ENCODE data around the gene TRIM26. TPM values are rescaled to one million over a fixed set of nuclear protein-coding genes. Genes with fewer than 3 reads are reported as not detected.
"Not testable (repeated sequence)": the region's sequence is repeated elsewhere in the genome, so short reads cannot be mapped to it uniquely, and the experiment has no call there.

TRIM26 gene
- total RNA-seq (2014; rRNA removed; shearing (Covaris generic)): 27.8 and 37.0 TPM in 2 replicates

- peak; percentile 91 for DNase-seq (ENCODE audit: low spot score)
These were observed at the start of gene TRIM26 for GRCh38 chr6:30212865-30213666. TSS of gene TRIM26 (minus strand) at chr6:30213406. CDS start at chr6:30199103, 14,303 bp downstream.

GRCh38 chr6:30260036-30260504 lies 46.9 kb upstream of the TRIM26 start:
- DNase-seq (ENCODE audit: low spot score): no peak

GRCh38 chr6:30259140-30260035 lies 46.2 kb upstream of the TRIM26 start:
- DNase-seq (ENCODE audit: low spot score): peak; percentile 72

GRCh38 chr6:30258204-30258603 lies 45.0 kb upstream of the TRIM26 start:
- no peak for DNase-seq (ENCODE audit: low spot score)

- not testable (repeated sequence) for DNase-seq (ENCODE audit: low spot score)
These were observed 39.2 kb upstream of the TRIM26 start for GRCh38 chr6:30252417-30252816.

GRCh38 chr6:30244560-30244959 lies 31.4 kb upstream of the TRIM26 start:
- DNase-seq (ENCODE audit: low spot score): no peak

GRCh38 chr6:30238178-30238795 lies 25.1 kb upstream of the TRIM26 start:
- DNase-seq (ENCODE audit: low spot score): peak; percentile 5

- DNase-seq (ENCODE audit: low spot score): no peak
These were observed 21.1 kb upstream of the TRIM26 start for GRCh38 chr6:30234356-30234755.

GRCh38 chr6:30231067-30231466 lies 17.9 kb upstream of the TRIM26 start:
- DNase-seq (ENCODE audit: low spot score): no peak

- DNase-seq (ENCODE audit: low spot score): no peak
These were observed 14.7 kb upstream of the TRIM26 start for GRCh38 chr6:30227763-30228487.

GRCh38 chr6:30227242-30227722 lies 14.1 kb upstream of the TRIM26 start:
- no peak for DNase-seq (ENCODE audit: low spot score)

GRCh38 chr6:30223339-30223738 lies 10.1 kb upstream of the TRIM26 start:
- no peak for DNase-seq (ENCODE audit: low spot score)

- not testable (repeated sequence) for DNase-seq (ENCODE audit: low spot score)
These were observed 8.8 kb upstream of the TRIM26 start for GRCh38 chr6:30221956-30222355.

GRCh38 chr6:30221395-30221794 lies 8.2 kb upstream of the TRIM26 start:
- not testable (repeated sequence) for DNase-seq (ENCODE audit: low spot score)

- DNase-seq (ENCODE audit: low spot score): peak; percentile 48
These were observed 6.0 kb upstream of the TRIM26 start for GRCh38 chr6:30219244-30219643.

GRCh38 chr6:30216096-30216495 lies 2.9 kb upstream of the TRIM26 start:
- no peak for DNase-seq (ENCODE audit: low spot score)

GRCh38 chr6:30214657-30214982 lies 1.4 kb upstream of the TRIM26 start:
- no peak for DNase-seq (ENCODE audit: low spot score)

- DNase-seq (ENCODE audit: low spot score): peak; percentile 55
These were observed 901 bp upstream of the TRIM26 start for GRCh38 chr6:30213957-30214656.

GRCh38 chr6:30213667-30213956 lies 406 bp upstream of the TRIM26 start:
- no peak for DNase-seq (ENCODE audit: low spot score)

- DNase-seq (ENCODE audit: low spot score): no peak
These were observed 1.3 kb downstream of the TRIM26 start for GRCh38 chr6:30211899-30212298.

- no peak for DNase-seq (ENCODE audit: low spot score)
These were observed 1.9 kb downstream of the TRIM26 start for GRCh38 chr6:30211306-30211705.

Measured in A172 (cell line).